ENCODE results near the gene CPTP. TPM values are rescaled to one million over a fixed set of nuclear protein-coding genes. Genes with fewer than 3 reads are reported as not detected.
A peak's percentile ranks its signal among the peaks of the same experiment; 100 is the strongest.

The CPTP gene
- total and polyA plus RNA-seq, 2 of the 13 experiments (the other 11 are each of a cell fraction or from before 2014, with no cell fraction given) = 5.5 to 9.3 TPM

- TF ChIP-seq ZNF574 (CRISPR knock-in tag; IDR thresholded peaks at IDR 0.05) (peak; percentile 79), AGO2 (optimal IDR thresholded peaks at IDR 0.05; ENCODE audit: low read depth, low read length) (peak; percentile 78)
These were observed 24.8 kb upstream of the CPTP start (continued) for GRCh38 chr1:1299686-1300351.

GRCh38 chr1:1300352-1300739 lies 24.3 kb upstream of the CPTP start:
- H3K27me3 ChIP-seq (ENCODE audit: control insufficient read depth in 1 of 2, insufficient read depth in 2 of 2, low read length in 2 of 2) = no peaks in the 10 kb centered on the region; a peak in 1 of 5 replicates
- intact Hi-C loops (cut with micrococcal nuclease; ENCODE audit: unreplicated experiment) (no loop called here), in situ Hi-C loops (cut with HindIII; ENCODE audit: extremely low pct_ligation_motif_present, low pct_unique_long_range_greater_than_20kb) (no loop called here)
- POLR2A ChIA-PET = no interaction called here
- no peak overlapping the region for H3K4me2 ChIP-seq (ENCODE audit: low read depth, low read length)
- no peak overlapping the region for H3K4me3 ChIP-seq (replicated peaks in 1 of 3; ENCODE audit: insufficient read depth in 1 of 3, low read depth in 2 of 3, low read length in 3 of 3)
- no peak overlapping the region for H3K27ac ChIP-seq (ENCODE audit: extremely low read length, insufficient read depth, low read length)
- H3K36me3 ChIP-seq (replicated peaks in 1 of 2; ENCODE audit: control insufficient read depth in 1 of 2, insufficient read depth in 2 of 2, low read length in 2 of 2) = no peaks in the 10 kb centered on the region
- DNase-seq (ENCODE audit: low spot score) (no peak), ATAC-seq (no peak), FAIRE-seq (no peak)
- TSS peak; percentile 44 for BruUV-seq (replicated peaks)
- no peak overlapping the region for H3K9ac ChIP-seq (ENCODE audit: insufficient read depth, low read depth, low read length)
- WGBS (ENCODE audit: low lambda C conversion rate) = 87% methylated on average over 9 of the region's 12 CpGs
- no peaks in the 10 kb centered on the region for H3K9me3 ChIP-seq (ENCODE audit: low read length)
- H2AFZ ChIP-seq (ENCODE audit: low read length) = no peak overlapping the region
- no peaks in the 10 kb centered on the region for H4K20me1 ChIP-seq (ENCODE audit: insufficient read depth, low read length)
- H3K4me1 ChIP-seq (ENCODE audit: insufficient read depth, low read length) = peaks cover 19% of the 10 kb centered on the region
- CTCF ChIA-PET (ENCODE audit: low intra/inter-chr PET ratio, low total read pairs) = no interaction called here
- peaks cover 2% of the 10 kb centered on the region for H3K79me2 ChIP-seq (ENCODE audit: insufficient read depth, low read length)
- no peak for TF ChIP-seq NFIB (CRISPR knock-in tag; IDR thresholded peaks at IDR 0.05; ENCODE audit: borderline replicate concordance)
- TF ChIP-seq ZNF263 (CRISPR knock-in tag; IDR thresholded peaks at IDR 0.05) = peak; percentile 44; the same call in 1 of the 2 replicates
- TF ChIP-seq ZNF510 (CRISPR knock-in tag; IDR thresholded peaks at IDR 0.05; ENCODE audit: low read depth) = no peak
- TF ChIP-seq DR1 (CRISPR knock-in tag; IDR thresholded peaks at IDR 0.05) = no peak
- TF ChIP-seq NAIF1 (CRISPR knock-in tag; IDR thresholded peaks at IDR 0.05; ENCODE audit: borderline replicate concordance) = no peak
- no peak for TF ChIP-seq HINFP (CRISPR knock-in tag; IDR thresholded peaks at IDR 0.05; ENCODE audit: low read depth)
- TF ChIP-seq NFIC (IDR thresholded peaks at IDR 0.05; ENCODE audit: low read length) = no peak
- TF ChIP-seq IKZF4 (CRISPR knock-in tag; IDR thresholded peaks at IDR 0.05; ENCODE audit: borderline replicate concordance, low read depth, not compliant biosample characterization) = no peak
- TF ChIP-seq NR3C1 (CRISPR knock-in tag; IDR thresholded peaks at IDR 0.05) = no peak
- no peak for TF ChIP-seq ZBTB39 (CRISPR knock-in tag; IDR thresholded peaks at IDR 0.05)
- 0 out of 2 replicates have a peak, but pooled peaks have one; percentile 1 for TF ChIP-seq HOXA3 (CRISPR knock-in tag; IDR thresholded peaks at IDR 0.05)
- no peak for TF ChIP-seq ZNF383 (CRISPR knock-in tag; IDR thresholded peaks at IDR 0.05; ENCODE audit: borderline replicate concordance)
